GM08714 (cell line): Measurements from ENCODE around the gene CTDSPL.
A peak's percentile ranks its signal among the peaks of the same experiment; 100 is the strongest.

Experiments used
- H3K4me3 ChIP-seq: fragments of 200-500 bp; sonication (Bioruptor generic); 2 replicates; pipeline ENCODE4 v1.5.1; 2014; ENCODE audit warnings: mild to moderate bottlenecking, low read length, inconsistent platforms
- ZNF274 ChIP-seq: IDR thresholded peaks from 2 replicates; pipeline ENCODE4 v1.6.1; 2012; ENCODE audit warnings: mild to moderate bottlenecking, low read depth, low read length

The CTDSPL gene

GRCh38 chr3:37988931-37989525 lies 127.3 kb downstream of the CTDSPL start:
- TF ChIP-seq ZNF274: no peak

GRCh38 chr3:37989821-37990480 lies 128.3 kb downstream of the CTDSPL start:
- no peak for TF ChIP-seq ZNF274
- H3K4me3 ChIP-seq: no peak overlapping the region

More at GRCh38 chr3:37988931-37989525, 127.3 kb downstream of the CTDSPL start:
- H3K4me3 ChIP-seq: no peak overlapping the region

GRCh38 chr3:37990527-37990926 lies 128.8 kb downstream of the CTDSPL start, which contains the start of gene VILL:
TSS of gene VILL (plus strand) at chr3:37990786. CDS start at chr3:37993673, 2,887 bp downstream.
- no peak within 1 kb of the TSS for H3K4me3 ChIP-seq
- no peak for TF ChIP-seq ZNF274

GRCh38 chr3:37991109-37991508 lies 129.4 kb downstream of the CTDSPL start:
- no peak overlapping the region for H3K4me3 ChIP-seq
- no peak for TF ChIP-seq ZNF274

DNA sequence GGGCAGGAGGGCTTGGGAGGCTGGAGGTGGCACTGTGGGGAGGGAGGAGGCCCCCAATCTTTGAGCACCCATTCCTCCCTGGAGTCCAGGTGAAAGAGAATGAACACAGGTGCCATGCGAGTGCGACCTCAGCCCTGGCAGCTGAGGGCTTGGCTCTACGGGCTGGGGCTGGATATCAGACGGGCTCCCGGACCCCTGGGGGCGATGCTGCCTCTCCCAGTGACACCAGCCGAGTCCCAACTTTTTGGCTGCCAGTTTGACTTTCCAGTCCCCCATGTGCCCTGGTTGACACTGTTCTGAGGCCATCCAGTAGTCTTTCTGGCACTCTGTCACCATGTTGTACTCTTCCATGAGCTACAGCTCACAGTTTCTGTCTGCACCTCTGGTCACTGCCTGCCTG lies 130.1 kb downstream of the CTDSPL start:
- no peak overlapping the region for H3K4me3 ChIP-seq
- no peak for TF ChIP-seq ZNF274

- TF ChIP-seq ZNF274: no peak
- no peak overlapping the region for H3K4me3 ChIP-seq
Measured at GRCh38 chr3:37992271-37993066, 130.8 kb downstream of the CTDSPL start.

- H3K4me3 ChIP-seq: no peak overlapping the region
Measured at GRCh38 chr3:37993067-37993455, 131.4 kb downstream of the CTDSPL start.

GRCh38 chr3:37993460-37993819 lies 131.8 kb downstream of the CTDSPL start:
- no peak for TF ChIP-seq ZNF274
- peak overlapping the region; percentile 63; the same call in 1 of the 2 replicates for H3K4me3 ChIP-seq

More at GRCh38 chr3:37993067-37993455, 131.4 kb downstream of the CTDSPL start:
- TF ChIP-seq ZNF274: no peak

- no peak for TF ChIP-seq ZNF274
- H3K4me3 ChIP-seq: peak overlapping the region; percentile 63; the same call in 1 of the 2 replicates
Measured at GRCh38 chr3:37993820-37994638, 132.3 kb downstream of the CTDSPL start.

DNA sequence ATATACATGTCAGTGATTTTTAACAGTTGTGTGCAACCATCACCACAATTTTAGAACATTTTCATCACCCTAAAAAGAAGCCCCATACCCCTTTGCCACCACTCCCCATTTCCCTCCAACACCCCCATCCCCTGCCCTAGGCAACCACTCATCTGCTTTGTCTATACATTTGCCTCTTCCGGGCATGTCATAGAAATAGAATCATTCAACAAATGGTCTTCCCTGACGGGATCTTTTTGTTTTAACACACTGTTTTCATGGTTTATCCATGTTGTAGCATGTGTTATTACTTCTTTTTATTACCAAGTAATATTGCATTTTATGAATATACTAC lies 132.9 kb downstream of the CTDSPL start:
- TF ChIP-seq ZNF274: no peak
- H3K4me3 ChIP-seq: peak overlapping the region; percentile 63; the same call in 1 of the 2 replicates

- no peak overlapping the region for H3K4me3 ChIP-seq
- no peak for TF ChIP-seq ZNF274
Measured at GRCh38 chr3:37995652-37996641, 134.3 kb downstream of the CTDSPL start.

GRCh38 chr3:37996785-37997301 lies 135.2 kb downstream of the CTDSPL start:
- TF ChIP-seq ZNF274: no peak
- H3K4me3 ChIP-seq: no peak overlapping the region

GRCh38 chr3:37997342-37997741 lies 135.7 kb downstream of the CTDSPL start:
- H3K4me3 ChIP-seq: no peak overlapping the region
- no peak for TF ChIP-seq ZNF274
